PC-3 (cell line): ENCODE data around the gene IPO9.

Experiments used
- EZH2 ChIP-seq: fragments of 300-600 bp; sonication (generic); IDR thresholded peaks from one replicate; pipeline ENCODE4 v1.6.1; 2017; ENCODE audit warnings: antibody characterized with exemption, mild to moderate bottlenecking, low read length; ENCODE audit not compliant: unreplicated experiment
- TF ChIP-seq, protein P1 (sequence below): fragments of 300-600 bp; sonication (generic); conservative IDR thresholded peaks from 2 replicates; pipeline ENCODE4 v1.5.1; 2017; ENCODE audit warnings: antibody characterized with exemption, low read depth, mild to moderate bottlenecking, low read length

DNA sequence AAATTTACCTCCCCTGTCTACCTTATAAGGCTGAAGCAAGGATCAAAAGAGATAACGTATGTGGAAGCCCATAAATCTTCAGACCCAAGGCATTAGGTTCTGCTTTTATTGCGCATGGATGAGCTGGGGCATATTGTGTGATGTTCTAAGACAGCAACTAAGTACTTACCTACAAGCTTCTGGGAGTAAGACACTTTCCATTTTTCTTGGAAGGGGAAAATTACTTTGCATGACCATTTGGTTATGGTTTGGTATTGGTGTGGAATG is 96.3 kb downstream of the IPO9 start:
- TF ChIP-seq, protein P1, sequence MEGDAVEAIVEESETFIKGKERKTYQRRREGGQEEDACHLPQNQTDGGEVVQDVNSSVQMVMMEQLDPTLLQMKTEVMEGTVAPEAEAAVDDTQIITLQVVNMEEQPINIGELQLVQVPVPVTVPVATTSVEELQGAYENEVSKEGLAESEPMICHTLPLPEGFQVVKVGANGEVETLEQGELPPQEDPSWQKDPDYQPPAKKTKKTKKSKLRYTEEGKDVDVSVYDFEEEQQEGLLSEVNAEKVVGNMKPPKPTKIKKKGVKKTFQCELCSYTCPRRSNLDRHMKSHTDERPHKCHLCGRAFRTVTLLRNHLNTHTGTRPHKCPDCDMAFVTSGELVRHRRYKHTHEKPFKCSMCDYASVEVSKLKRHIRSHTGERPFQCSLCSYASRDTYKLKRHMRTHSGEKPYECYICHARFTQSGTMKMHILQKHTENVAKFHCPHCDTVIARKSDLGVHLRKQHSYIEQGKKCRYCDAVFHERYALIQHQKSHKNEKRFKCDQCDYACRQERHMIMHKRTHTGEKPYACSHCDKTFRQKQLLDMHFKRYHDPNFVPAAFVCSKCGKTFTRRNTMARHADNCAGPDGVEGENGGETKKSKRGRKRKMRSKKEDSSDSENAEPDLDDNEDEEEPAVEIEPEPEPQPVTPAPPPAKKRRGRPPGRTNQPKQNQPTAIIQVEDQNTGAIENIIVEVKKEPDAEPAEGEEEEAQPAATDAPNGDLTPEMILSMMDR: no peak
- no peak for TF ChIP-seq EZH2
